Adrenal gland (tissue), 12 donors: ENCODE measurements around the gene FLYWCH1. TPM values are rescaled to one million over a fixed set of nuclear protein-coding genes. Genes with fewer than 3 reads are reported as not detected.

Experiments
- DNase-seq, 7 donors: peaks; one replicate each; pipeline ENCODE4 v3.0.0-alpha.2; 2019 to 2020
- H3K27ac ChIP-seq, 5 donors: fragments of 200-600 bp; sonication (generic) in 4 of 5; 1 replicate in 3 of 5; 2 replicates in 2 of 5; pipeline versions ENCODE4 v1.5.1 to v1.8.0; 2016 to 2020; ENCODE audit warnings: mild to moderate bottlenecking in 1 of 5
- H3K27me3 ChIP-seq: fragments of 200-600 bp; 2 replicates; pipeline ENCODE4 v1.8.0; 2021
- H3K36me3 ChIP-seq, 2 donors: fragments of 200-600 bp; replicated peaks in 1 of 2; 1 replicate in 1 of 2; 2 replicates in 1 of 2; pipeline versions ENCODE4 v1.5.1 to v1.8.0; 2018 to 2022
- H3K4me1 ChIP-seq, 2 donors: fragments of 200-600 bp; replicated peaks in 1 of 2; 1 replicate in 1 of 2; 2 replicates in 1 of 2; pipeline versions ENCODE4 v1.5.1 to v1.8.0; 2018 to 2021
- H3K4me3 ChIP-seq, 4 donors: fragments of 200-600 bp; sonication (generic) in 3 of 4; one replicate each; pipeline ENCODE4 v1.5.1; 2016 to 2018
- H3K9me3 ChIP-seq, 3 donors: fragments of 200-600 bp; sonication (generic) in 1 of 3; replicated peaks in 1 of 3; 1 replicate in 2 of 3; 2 replicates in 1 of 3; pipeline versions ENCODE4 v1.5.1 to v1.8.0; 2016 to 2021
- CTCF ChIP-seq, 6 experiments: fragments of 450-650 bp in 4 of 6; fragments of 200-600 bp in 2 of 6; sonication (generic) in 1 of 6; IDR thresholded peaks; 1 replicate in 5 of 6; 2 replicates in 1 of 6; pipeline versions ENCODE4 v1.5.1 to v1.8.0; 2016 to 2021; ENCODE audit warnings: antibody characterized with exemption in 6 of 6, mild to moderate bottlenecking in 2 of 6, moderate library complexity in 1 of 6
- POLR2A ChIP-seq, 2 donors: fragments of 450-650 bp; IDR thresholded peaks; one replicate each; pipeline ENCODE4 v1.6.1; 2017; ENCODE audit warnings: antibody characterized with exemption in 2 of 2, mild to moderate bottlenecking in 2 of 2, moderate library complexity in 1 of 2
- WGBS, 4 donors: extraction: QIAGEN DNeasy Blood & Tissue Kit in 2 of 4; methylation state at CpG; one replicate each; pipeline versions ENCODE4 v1.1.5 to v1.1.7; 2013 to 2017; 5-methylcytosine and 5-hydroxymethylcytosine counted together
- intact Hi-C, 2 donors: fragments of 100-400 bp; cut with DNase I; formaldehyde crosslinking; loops; one replicate each; pipeline versions ENCODE4 v1.14.1 to v1.15.0; 2022 to 2023
- polyA plus RNA-seq, 3 donors: library from polyadenylated mRNA; stranded (reverse); fragments of 200-250 nt in 2 of 3; fragments of 350-450 nt in 1 of 3; fragmentation: Illumina TruSeq in 1 of 3; extraction: RNeasy Lipid Tissue Mini Kit (QIAGEN cat#74804) in 1 of 3; gene quantifications; one replicate each; pipeline ENCODE4 v1.2.3, GENCODE V29; 2013 to 2014
- total RNA-seq, 9 donors: library from RNA; depleted of rRNA in 4 of 9; stranded (reverse); fragments of >200 nt in 4 of 9; fragments of 120-200 nt in 1 of 9; fragmentation: NEBNext Ultra II Directional in 1 of 9; extraction: Animal tissue kit (Norgen Biotek cat#: 25700) in 1 of 9; gene quantifications; one replicate each; pipeline versions ENCODE4 v1.1.0 to v1.2.4, GENCODE V29; 2013 to 2023
- donor health status: healthy with polysubstance abuse.
- donor health status: Bipolar disorder and iron deficiency.
- donor health status: DM: yes; HTN: yes; CAD: no.
- donor health status: DM: no; HTN: no; CAD: no.
- donor health status: DM: no; HTN: no; CAD: no.
- donor health status: DM: yes; HTN: yes; CAD: no.

The FLYWCH1 gene
- total and polyA plus RNA-seq, 12 donors = 3.3 to 89.8 (median 50.4) TPM

- 68 to 82% (median 76%) methylated on average over 13 to 15 of the region's 15 CpGs for WGBS, 4 donors
- no peak overlapping the region for H3K27ac ChIP-seq
- no peaks in the 10 kb centered on the region for H3K9me3 ChIP-seq
- H3K36me3 ChIP-seq = no peaks in the 10 kb centered on the region
- no peak overlapping the region for H3K4me3 ChIP-seq
- H3K4me1 ChIP-seq = peaks cover 5 to 21% of the 10 kb centered on the region in 2 donors
- peaks cover 10% of the 10 kb centered on the region for H3K27me3 ChIP-seq
- TF ChIP-seq CTCF (IDR thresholded peaks at IDR 0.05) (no peak), POLR2A (IDR thresholded peaks at IDR 0.05) (no peak)
- intact Hi-C loops = no loop called here
- DNase-seq = no peak
Measured at GRCh38 chr16:2971985-2972784, 60.5 kb downstream of the FLYWCH1 start.

GRCh38 chr16:2973093-2973492 is 61.4 kb downstream of the FLYWCH1 start:
- intact Hi-C loops = no loop called here
- Histone ChIP-seq H3K9me3 (no peaks in the 10 kb centered on the region), H3K4me3 (no peak overlapping the region), H3K4me1 (peaks cover 5 to 21% of the 10 kb centered on the region in 2 donors), H3K27me3 (peaks cover 1% of the 10 kb centered on the region), H3K27ac (peak overlapping the region in 1 of 5 donors; percentile 16), H3K36me3 (no peaks in the 10 kb centered on the region)
- no peak for TF ChIP-seq CTCF (IDR thresholded peaks at IDR 0.05)
- TF ChIP-seq POLR2A (IDR thresholded peaks at IDR 0.05) = no peak
- DNase-seq = peak in 6 of 7 donors; percentile 46 to 70 (median 63)
- 38 to 68% (median 52%) methylated on average over 3 to 5 of the region's 5 CpGs for WGBS, 4 donors

- 75 to 100% (median 78%) methylated on average over 2 to 17 of the region's 17 CpGs for WGBS, 4 donors
- Histone ChIP-seq H3K27me3 (no peaks in the 10 kb centered on the region), H3K9me3 (no peaks in the 10 kb centered on the region), H3K4me1 (peaks cover 5 to 17% of the 10 kb centered on the region in 2 donors), H3K27ac (no peak overlapping the region), H3K4me3 (no peak overlapping the region), H3K36me3 (no peaks in the 10 kb centered on the region)
- intact Hi-C loops = no loop called here
- TF ChIP-seq CTCF (IDR thresholded peaks at IDR 0.05) = no peak
- TF ChIP-seq POLR2A (IDR thresholded peaks at IDR 0.05) = no peak
- DNase-seq = no peak
Measured at GRCh38 chr16:2973605-2974318, 62.0 kb downstream of the FLYWCH1 start.

GRCh38 chr16:2974319-2975056 is 62.8 kb downstream of the FLYWCH1 start:
- H3K27ac ChIP-seq = no peak overlapping the region
- intact Hi-C loops = no loop called here
- TF ChIP-seq POLR2A (IDR thresholded peaks at IDR 0.05) = no peak
- TF ChIP-seq CTCF (IDR thresholded peaks at IDR 0.05) = no peak
- peaks cover 5 to 16% of the 10 kb centered on the region in 2 donors for H3K4me1 ChIP-seq
- no peak overlapping the region for H3K4me3 ChIP-seq
- H3K27me3 ChIP-seq = peaks cover 3% of the 10 kb centered on the region
- H3K9me3 ChIP-seq = no peaks in the 10 kb centered on the region
- no peak for DNase-seq
- H3K36me3 ChIP-seq = no peaks in the 10 kb centered on the region
- WGBS, 4 donors = 82 to 90% (median 88%) methylated on average over 5 to 15 of the region's 15 CpGs
